Measurements from ENCODE around the gene FANCC. TPM values are rescaled to one million over a fixed set of nuclear protein-coding genes. Genes with fewer than 3 reads are reported as not detected.

The FANCC gene
- total and polyA plus RNA-seq, 2 experiments from 2014 or later: 11.9 to 14.0 TPM

DNA sequence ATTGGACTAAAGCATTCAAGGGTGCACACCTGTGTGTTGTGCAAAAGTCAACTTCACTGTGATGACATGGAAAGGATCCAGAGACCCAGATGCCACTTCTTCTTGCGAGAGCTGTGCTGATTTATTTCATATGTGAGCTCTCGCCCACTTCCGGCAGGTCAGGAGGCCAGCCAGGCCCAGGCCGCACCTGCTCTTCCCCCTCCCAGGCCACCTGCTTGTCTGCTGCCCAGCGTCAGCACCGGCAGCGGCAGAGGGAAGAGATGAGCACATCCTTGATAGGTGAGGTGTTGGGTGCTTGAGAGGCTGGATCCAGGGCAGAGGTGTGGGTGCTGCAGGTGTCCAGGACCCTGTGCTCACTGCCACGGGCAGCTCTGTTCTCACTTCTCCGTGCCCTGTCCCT lies 242.9 kb downstream of the FANCC start:
- TF ChIP-seq, protein P1, sequence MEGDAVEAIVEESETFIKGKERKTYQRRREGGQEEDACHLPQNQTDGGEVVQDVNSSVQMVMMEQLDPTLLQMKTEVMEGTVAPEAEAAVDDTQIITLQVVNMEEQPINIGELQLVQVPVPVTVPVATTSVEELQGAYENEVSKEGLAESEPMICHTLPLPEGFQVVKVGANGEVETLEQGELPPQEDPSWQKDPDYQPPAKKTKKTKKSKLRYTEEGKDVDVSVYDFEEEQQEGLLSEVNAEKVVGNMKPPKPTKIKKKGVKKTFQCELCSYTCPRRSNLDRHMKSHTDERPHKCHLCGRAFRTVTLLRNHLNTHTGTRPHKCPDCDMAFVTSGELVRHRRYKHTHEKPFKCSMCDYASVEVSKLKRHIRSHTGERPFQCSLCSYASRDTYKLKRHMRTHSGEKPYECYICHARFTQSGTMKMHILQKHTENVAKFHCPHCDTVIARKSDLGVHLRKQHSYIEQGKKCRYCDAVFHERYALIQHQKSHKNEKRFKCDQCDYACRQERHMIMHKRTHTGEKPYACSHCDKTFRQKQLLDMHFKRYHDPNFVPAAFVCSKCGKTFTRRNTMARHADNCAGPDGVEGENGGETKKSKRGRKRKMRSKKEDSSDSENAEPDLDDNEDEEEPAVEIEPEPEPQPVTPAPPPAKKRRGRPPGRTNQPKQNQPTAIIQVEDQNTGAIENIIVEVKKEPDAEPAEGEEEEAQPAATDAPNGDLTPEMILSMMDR (IDR thresholded peaks at IDR 0.05; ENCODE audit: low read depth, low read length): no peak
- H3K4me1 ChIP-seq (ENCODE audit: low read depth): peaks cover 48% of the 10 kb centered on the region
- no peaks in the 10 kb centered on the region for H3K9me3 ChIP-seq (ENCODE audit: low read depth)
- no peak overlapping the region for H3K4me3 ChIP-seq
- no peaks in the 10 kb centered on the region for H3K27me3 ChIP-seq
- no peak for DNase-seq (ENCODE audit: low read depth in 1 of 2, low spot score in 1 of 2)
- H3K27ac ChIP-seq: no peak overlapping the region
- no peaks in the 10 kb centered on the region for H3K36me3 ChIP-seq

DNA sequence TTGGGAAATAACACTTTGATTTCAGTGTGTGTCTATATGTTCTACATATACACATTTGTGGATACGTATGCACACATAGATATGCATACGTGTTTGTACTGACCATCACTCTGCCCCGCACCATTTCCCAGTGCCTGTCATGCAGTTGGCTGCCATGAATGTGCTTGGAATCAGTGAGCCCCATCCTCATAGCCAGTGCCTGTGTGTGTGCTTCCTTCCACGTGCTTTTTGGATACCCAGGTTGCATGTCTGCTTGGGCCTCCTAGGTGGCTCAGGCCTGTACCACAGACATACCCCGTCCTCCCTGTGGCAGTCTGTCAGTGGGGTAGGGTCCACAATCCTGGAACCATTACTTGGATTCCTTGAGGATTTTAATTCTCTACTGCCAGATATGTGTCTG lies 243.6 kb downstream of the FANCC start:
- TF ChIP-seq, protein P1 (IDR thresholded peaks at IDR 0.05; ENCODE audit: low read depth, low read length): no peak
- H3K9me3 ChIP-seq (ENCODE audit: low read depth): no peaks in the 10 kb centered on the region
- H3K4me3 ChIP-seq: no peak overlapping the region
- H3K27me3 ChIP-seq: no peaks in the 10 kb centered on the region
- H3K36me3 ChIP-seq: no peaks in the 10 kb centered on the region
- peaks cover 43% of the 10 kb centered on the region for H3K4me1 ChIP-seq (ENCODE audit: low read depth)
- H3K27ac ChIP-seq: no peak overlapping the region
- no peak for DNase-seq (ENCODE audit: low read depth in 1 of 2, low spot score in 1 of 2)

DNA sequence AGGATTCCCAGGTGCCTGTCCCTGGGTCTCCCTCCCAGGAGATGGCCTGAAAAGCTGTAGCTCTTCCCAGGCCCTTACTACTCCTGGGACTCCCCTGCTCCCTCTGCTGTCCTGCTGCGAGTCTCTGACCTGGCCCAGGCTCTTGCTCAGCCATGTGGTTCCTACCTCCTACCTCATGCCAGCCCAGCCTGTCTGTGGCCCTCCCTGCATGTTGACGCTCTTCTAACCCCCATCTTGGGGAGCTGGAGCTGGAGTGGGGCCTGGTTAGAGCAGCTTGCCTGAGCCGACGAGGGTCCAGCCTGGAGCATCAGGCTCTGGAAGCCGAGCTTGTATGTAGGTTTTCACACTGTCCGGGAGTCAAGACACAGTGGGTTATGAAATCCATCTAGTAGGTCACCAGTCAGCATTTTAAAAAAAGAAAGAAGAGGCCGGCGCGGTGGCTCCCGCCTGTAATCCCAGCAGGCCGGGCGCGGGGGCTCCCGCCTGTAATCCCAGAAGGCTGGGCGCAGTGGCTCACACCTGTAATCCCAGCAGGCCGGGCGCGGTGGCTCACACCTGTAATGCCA lies 244.4 kb downstream of the FANCC start:
- H3K27ac ChIP-seq: peak overlapping the region; percentile 39
- TF ChIP-seq, protein P1 (IDR thresholded peaks at IDR 0.05; ENCODE audit: low read depth, low read length): peak; percentile 30
- H3K4me3 ChIP-seq: no peak overlapping the region
- peaks cover 40% of the 10 kb centered on the region for H3K4me1 ChIP-seq (ENCODE audit: low read depth)
- no peaks in the 10 kb centered on the region for H3K36me3 ChIP-seq
- peak; percentile 25 to 33 for DNase-seq (ENCODE audit: low read depth in 1 of 2, low spot score in 1 of 2)
- no peaks in the 10 kb centered on the region for H3K9me3 ChIP-seq (ENCODE audit: low read depth)
- H3K27me3 ChIP-seq: no peaks in the 10 kb centered on the region

DNA sequence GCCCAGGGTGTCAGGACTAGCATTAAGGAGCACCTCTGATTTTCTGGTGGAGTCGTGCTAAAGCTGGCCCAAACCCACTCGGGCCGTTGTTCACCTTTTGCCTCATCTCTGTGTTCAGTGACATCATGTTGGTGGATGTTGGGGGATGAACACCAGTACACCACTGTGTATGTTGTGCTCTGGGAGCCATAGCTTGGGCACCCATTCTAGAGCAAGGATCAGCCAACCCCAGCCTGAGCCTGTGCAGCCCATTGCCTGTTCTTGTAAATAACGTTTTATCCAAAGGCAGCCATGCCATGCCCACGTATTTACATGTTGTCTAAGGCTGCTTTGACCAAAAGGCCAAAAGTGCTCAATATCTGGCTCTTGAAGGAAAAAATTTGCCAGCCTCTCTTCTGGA lies 245.6 kb downstream of the FANCC start:
- peaks cover 9% of the 10 kb centered on the region for H3K36me3 ChIP-seq
- H3K27ac ChIP-seq: no peak overlapping the region
- TF ChIP-seq, protein P1 (IDR thresholded peaks at IDR 0.05; ENCODE audit: low read depth, low read length): no peak
- no peaks in the 10 kb centered on the region for H3K27me3 ChIP-seq
- no peaks in the 10 kb centered on the region for H3K9me3 ChIP-seq (ENCODE audit: low read depth)
- peaks cover 28% of the 10 kb centered on the region for H3K4me1 ChIP-seq (ENCODE audit: low read depth)
- no peak overlapping the region for H3K4me3 ChIP-seq
- no peak for DNase-seq (ENCODE audit: low read depth in 1 of 2, low spot score in 1 of 2)

DNA sequence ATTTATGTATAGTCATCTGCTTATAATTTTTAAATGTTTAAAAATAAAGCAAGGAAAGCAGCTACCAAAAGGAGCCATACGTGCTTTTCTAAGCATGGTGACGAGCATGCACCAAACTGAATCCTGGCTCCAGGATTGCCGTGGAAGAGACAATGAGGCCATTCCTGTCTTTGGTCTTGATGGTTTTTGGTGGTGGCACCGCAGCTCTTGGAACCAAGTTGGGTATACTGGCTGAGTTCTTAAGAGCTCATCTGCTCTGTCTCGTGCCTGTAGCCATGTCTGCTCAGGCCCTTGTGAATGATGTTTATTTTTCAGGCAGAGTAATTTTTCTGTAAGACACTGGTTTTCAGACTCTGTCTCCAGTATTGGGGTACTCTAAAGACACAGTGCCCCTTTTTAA lies 246.1 kb downstream of the FANCC start:
- H3K27me3 ChIP-seq: no peaks in the 10 kb centered on the region
- peaks cover 10% of the 10 kb centered on the region for H3K36me3 ChIP-seq
- H3K4me3 ChIP-seq: no peak overlapping the region
- H3K27ac ChIP-seq: no peak overlapping the region
- TF ChIP-seq, protein P1 (IDR thresholded peaks at IDR 0.05; ENCODE audit: low read depth, low read length): no peak
- peaks cover 23% of the 10 kb centered on the region for H3K4me1 ChIP-seq (ENCODE audit: low read depth)
- no peaks in the 10 kb centered on the region for H3K9me3 ChIP-seq (ENCODE audit: low read depth)
- DNase-seq (ENCODE audit: low read depth in 1 of 2, low spot score in 1 of 2): no peak
